ENCODE data around the gene MARCHF9.

DNA sequence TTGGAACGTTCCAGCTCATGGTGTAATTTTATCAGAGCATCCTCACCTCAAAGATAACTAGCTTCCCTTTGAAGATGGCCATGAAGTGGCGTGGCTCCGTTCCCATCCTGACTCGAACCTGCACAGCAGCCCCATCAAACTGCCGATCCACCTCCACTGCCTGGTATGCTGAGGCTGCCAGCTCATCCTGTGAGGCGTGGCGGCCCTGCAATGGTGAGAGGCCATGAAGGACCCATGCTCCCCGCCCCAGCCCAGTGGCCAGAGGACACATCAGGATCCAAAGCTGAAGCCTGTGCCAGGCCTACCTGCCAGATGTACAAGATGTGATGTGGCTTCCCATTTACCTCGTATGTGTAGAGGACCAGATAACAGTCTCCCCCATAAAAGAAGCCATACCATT, 52.4 kb downstream of the MARCHF9 start:
- no peak for TF ChIP-seq CTCF (conservative IDR thresholded peaks at IDR 0.05)
- TF ChIP-seq ZFX (IDR thresholded peaks at IDR 0.05), result no peak
